Omental fat pad (tissue), 4 donors: ENCODE measurements around the gene CETP. TPM values are rescaled to one million over a fixed set of nuclear protein-coding genes. Genes with fewer than 3 reads are reported as not detected.
A peak's percentile ranks its signal among the peaks of the same experiment; 100 is the strongest.
"Not testable (repeated sequence)": the region's sequence is repeated elsewhere in the genome, so short reads cannot be mapped to it uniquely, and the experiment has no call there.

Experiments
- ATAC-seq: fragments of 150-250 bp; one replicate; pipeline ENCODE4 v1.9.1; 2016; ENCODE audit warnings: mild to moderate bottlenecking, moderate library complexity; ENCODE audit not compliant: low FRiP score
- DNase-seq: peaks from one replicate; pipeline ENCODE4 v3.0.0-alpha.2; 2019; ENCODE audit warnings: low spot score
- total RNA-seq, 4 donors: library from RNA; depleted of rRNA; stranded (reverse); fragments of >200 nt; gene quantifications; one replicate each; pipeline ENCODE4 v1.1.0, GENCODE V29; 2016
- TF ChIP-seq, protein P1 (sequence below), 3 donors: fragments of 450-650 bp; IDR thresholded peaks; one replicate each; pipeline ENCODE4 v1.5.1; 2016 to 2017; ENCODE audit warnings: antibody characterized with exemption in 3 of 3, mild to moderate bottlenecking in 3 of 3, moderate library complexity in 2 of 3

CETP gene
- total RNA-seq, 4 donors from 2014 or later: 0.84 to 61.5 (median 5.9) TPM

DNA sequence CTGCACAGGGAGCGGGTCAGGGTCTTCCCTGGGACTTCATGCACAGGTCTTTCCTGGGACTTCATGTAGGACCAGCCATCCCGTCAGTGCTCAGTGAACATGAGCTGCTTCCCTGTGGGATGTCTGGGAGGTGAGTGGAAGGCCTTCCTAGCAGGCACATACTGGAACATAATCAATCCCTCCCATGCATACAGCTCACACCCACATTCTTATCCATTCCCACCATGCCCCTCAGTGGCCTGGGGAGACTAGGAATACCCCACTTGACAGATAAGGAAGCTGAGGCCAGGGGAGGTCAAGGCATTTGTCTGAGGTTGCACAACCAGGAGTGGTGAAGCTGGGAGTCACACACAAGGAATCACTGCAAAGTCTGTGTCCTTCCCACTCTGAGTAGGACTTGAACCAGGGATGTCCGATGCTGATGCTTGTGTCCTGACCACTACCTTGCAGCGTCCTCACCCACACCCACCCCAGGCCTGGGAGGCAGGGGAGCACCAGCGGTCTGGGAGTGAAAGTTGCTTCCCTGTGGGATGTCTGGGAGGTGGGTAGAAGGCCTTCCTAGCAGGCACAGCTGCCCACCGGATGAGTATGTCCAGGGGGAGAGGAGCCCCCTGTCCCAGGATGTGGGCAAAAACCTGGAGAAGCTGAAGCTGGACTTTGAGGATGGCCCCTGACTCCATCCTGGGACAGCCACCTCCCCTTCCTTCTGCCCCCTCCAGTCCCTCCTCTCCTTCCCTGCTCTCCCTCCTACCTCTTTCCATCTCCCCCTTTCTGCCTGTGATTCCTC, 26.6 kb downstream of the CETP start:
- ATAC-seq (peak; percentile 21), DNase-seq (no peak)
- TF ChIP-seq, protein P1, sequence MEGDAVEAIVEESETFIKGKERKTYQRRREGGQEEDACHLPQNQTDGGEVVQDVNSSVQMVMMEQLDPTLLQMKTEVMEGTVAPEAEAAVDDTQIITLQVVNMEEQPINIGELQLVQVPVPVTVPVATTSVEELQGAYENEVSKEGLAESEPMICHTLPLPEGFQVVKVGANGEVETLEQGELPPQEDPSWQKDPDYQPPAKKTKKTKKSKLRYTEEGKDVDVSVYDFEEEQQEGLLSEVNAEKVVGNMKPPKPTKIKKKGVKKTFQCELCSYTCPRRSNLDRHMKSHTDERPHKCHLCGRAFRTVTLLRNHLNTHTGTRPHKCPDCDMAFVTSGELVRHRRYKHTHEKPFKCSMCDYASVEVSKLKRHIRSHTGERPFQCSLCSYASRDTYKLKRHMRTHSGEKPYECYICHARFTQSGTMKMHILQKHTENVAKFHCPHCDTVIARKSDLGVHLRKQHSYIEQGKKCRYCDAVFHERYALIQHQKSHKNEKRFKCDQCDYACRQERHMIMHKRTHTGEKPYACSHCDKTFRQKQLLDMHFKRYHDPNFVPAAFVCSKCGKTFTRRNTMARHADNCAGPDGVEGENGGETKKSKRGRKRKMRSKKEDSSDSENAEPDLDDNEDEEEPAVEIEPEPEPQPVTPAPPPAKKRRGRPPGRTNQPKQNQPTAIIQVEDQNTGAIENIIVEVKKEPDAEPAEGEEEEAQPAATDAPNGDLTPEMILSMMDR (IDR thresholded peaks at IDR 0.05): no peak

DNA sequence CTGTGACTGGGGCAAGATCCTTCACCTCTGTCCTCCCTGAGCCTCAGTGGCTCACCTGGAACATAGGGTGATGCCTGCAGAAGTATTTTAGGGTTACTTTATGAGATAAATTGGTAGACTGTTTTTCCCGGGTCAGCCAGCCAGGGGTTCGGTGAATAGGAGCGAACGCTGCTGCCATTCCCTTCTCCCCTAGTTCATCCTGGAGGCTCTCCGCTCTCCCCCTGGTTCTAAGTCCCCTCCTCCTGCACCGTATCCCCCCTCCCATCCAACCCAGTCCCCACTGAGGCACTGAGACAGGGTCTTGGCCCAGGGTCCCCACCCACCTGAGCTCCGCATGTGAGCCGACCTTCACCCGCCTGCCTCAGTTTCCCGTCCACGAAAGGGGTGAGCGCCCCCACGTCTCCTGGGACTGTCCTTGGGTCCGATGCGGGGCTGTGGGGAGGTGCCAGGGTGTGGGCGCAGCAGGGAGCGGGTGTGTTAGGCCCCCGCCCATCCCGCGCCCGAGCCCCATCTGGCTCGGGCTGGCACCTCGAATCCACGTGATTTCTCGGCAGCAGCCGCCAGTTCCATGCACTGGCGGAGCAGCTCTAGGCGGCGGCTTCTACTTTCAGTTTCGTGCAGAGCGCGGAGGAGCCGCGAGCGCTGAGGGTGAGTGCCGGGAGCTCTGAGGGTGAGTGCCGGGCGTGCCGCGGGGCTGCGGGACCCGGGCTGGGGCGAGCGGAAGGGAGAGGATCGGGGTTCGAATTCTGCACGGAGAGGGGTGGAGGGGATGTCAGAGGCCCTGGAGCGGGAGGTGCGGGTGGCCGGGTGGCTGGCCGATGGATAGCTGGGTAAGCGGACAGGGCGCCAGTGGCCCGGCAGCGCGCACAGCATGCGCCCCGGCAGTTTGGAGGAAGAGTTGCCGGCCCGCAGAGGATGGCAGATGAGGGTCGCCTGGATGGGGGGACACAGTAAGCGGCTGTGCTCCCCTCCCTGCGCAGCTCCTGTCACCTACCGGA, 27.5 kb downstream of the CETP start, which contains the start of gene NLRC5:
TSS of gene NLRC5 (plus strand) at position 610 of the 998 bp plus-strand sequence. CDS start 31,156 bp downstream, outside the sequence.
- DNase-seq (peak; percentile 72), ATAC-seq (peak; percentile 91)
- TF ChIP-seq, protein P1 (IDR thresholded peaks at IDR 0.05): no peak

DNA sequence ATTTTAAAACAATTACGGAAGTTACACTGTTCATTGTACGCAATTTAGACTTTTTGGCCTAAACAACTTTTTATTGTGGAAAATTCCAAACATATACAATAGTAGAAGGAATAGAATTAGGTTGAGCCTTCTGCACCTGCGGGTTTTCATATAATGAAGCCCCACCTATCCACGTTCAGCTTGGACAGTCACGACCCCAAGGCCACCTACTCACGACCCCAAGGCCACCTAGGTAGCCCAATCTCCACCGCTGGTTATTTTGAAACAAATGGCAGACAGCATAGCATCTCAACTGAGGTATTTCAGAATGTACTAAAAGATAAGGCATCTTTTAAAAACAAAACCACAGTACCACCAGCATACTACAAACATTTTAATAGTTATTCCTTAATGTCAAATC, 28.2 kb downstream of the CETP start:
- DNase-seq (no peak), ATAC-seq (no peak)
- TF ChIP-seq, protein P1 (IDR thresholded peaks at IDR 0.05): no peak

DNA sequence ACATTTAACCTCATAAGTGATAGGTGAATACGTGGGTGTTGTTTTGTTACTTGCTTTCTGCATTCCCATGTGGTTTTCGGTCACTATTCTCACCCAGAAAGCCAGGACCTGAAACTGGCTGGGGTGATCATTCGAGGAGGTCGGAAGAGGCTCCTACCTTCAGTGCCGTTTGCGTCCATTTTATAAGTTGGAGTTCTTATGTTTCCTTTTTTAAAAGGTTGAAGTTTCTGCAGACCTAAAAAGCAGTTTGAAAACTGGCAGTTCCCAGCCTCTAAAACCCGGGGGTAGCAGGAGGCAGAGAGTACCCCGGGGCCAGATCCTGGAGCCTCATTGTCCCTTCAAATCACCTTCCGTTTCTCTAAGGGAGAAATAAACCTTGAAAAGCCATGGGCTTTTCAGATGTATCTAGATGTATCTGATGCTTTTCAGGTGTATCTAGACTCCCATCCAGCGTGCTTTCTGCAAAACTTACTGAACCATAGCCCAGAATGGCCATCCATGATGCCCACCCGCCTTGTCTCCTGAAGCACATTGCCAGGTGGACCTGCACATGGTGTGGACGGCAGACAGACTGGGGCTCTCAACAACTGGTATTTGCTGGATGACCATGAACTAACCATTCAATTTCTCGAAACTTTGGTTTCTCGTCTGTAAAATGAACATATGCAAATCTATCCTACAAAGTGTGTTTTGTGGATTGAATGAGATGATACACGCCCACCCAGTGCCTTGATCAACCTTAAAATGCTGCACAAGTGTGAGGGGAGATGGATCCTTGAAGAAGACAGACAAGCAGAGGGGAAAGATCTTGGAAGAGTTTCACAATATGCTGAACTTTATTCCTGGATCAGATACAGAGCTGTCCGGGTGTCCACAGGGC, 28.9 kb downstream of the CETP start:
- ATAC-seq (no peak), DNase-seq (no peak)
- TF ChIP-seq, protein P1 (IDR thresholded peaks at IDR 0.05): no peak

DNA sequence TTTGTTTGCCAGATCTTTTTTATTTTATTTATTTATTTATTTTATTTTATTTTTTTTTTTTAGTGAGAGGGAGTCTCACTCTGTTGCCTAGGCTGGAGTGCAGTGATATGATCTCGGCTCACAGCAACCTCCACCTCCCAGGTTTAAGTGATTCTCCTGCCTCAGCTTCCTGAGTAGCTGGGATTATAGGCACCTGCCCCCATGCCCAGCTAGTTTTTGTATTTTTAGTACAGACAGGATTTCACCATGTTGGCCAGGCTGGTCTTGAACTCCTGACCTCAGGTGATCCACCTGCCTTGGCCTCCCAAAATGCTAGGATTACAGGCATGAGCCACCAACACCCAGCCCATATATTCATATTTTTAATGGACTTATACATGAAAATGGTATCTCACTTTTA, 30.7 kb downstream of the CETP start:
- DNase-seq, ATAC-seq: not testable (repeated sequence)

DNA sequence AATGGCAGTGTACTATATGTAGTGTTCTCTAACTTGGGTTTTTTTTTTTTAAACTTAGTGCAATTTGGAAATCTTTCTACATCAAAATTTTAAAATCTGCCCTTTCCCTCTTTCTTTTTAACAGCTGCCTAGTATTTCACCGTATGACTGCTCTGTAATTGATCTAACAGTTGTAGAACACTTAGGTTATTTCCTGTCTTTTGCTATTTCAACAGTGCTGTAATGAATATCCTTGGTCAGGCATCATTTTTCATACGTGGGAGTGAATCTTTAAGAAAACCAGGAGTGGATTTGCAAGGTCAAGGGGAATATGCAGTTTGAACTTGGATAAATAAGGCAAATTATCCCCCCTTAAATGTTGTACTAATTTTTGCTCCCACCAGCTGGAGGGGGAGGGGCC, 31.5 kb downstream of the CETP start:
- TF ChIP-seq, protein P1 (IDR thresholded peaks at IDR 0.05): no peak
- DNase-seq: no peak

More for the DNA sequence above, 31.5 kb downstream of the CETP start:
- no peak for ATAC-seq
